H1 (cell line): ENCODE measurements around the gene FHL2. TPM values are rescaled to one million over a fixed set of nuclear protein-coding genes. Genes with fewer than 3 reads are reported as not detected.

Experiments
- CTCF ChIA-PET: fragments of 300-600 bp; sonication (Branson Sonifier 250); formaldehyde crosslinking; loops from one replicate; lab custom pipeline; 2021; ENCODE audit not compliant: partially characterized antibody; lab: Charles Lee
- POLR2A ChIA-PET: fragments of 300-600 bp; sonication (Branson Sonifier 250); formaldehyde crosslinking; loops from one replicate; lab custom pipeline; 2021; ENCODE audit warnings: inconsistent platforms; ENCODE audit not compliant: partially characterized antibody; lab: Charles Lee
- DNase-seq, 2 experiments: peaks; one replicate each; pipeline versions ENCODE4 v3.0.0 to v3.0.0-alpha.2; 2010 to 2022; ENCODE audit warnings: low spot score in 2 of 2, low read depth in 1 of 2, mixed read lengths in 1 of 2
- FAIRE-seq: peaks from 2 replicates; lab custom pipeline; 2011; peaks lifted over from hg19 to GRCh38; lab: Jason Lieb, UNC
- H2AFZ ChIP-seq: 2 replicates; pipeline ENCODE4 v1.8.1; 2012; ENCODE audit warnings: low read length, inconsistent platforms
- H2AK5ac ChIP-seq: 2 replicates; pipeline ENCODE4 v1.6.1; 2013; ENCODE audit warnings: low read depth, low read length
- H2BK120ac ChIP-seq: replicated peaks from 2 replicates; pipeline ENCODE3; 2013; ENCODE audit warnings: low read depth, low read length, inconsistent platforms
- H2BK12ac ChIP-seq: 2 replicates; pipeline ENCODE4 v1.6.1; 2013; ENCODE audit warnings: low read depth, low read length
- H2BK15ac ChIP-seq: 2 replicates; pipeline ENCODE4 v1.6.1; 2013; ENCODE audit warnings: low read length
- H2BK20ac ChIP-seq: 2 replicates; pipeline ENCODE4 v1.6.1; 2013; ENCODE audit warnings: low read length
- H2BK5ac ChIP-seq: 2 replicates; pipeline ENCODE4 v1.6.1; 2013; ENCODE audit warnings: low read depth, low read length
- H3K14ac ChIP-seq: 2 replicates; pipeline ENCODE4 v1.6.1; 2013; ENCODE audit warnings: inconsistent platforms; ENCODE audit not compliant: insufficient read length
- H3K18ac ChIP-seq: 2 replicates; pipeline ENCODE4 v1.6.1; 2013; ENCODE audit warnings: low read length; ENCODE audit errors: extremely low read depth
- H3K23ac ChIP-seq: 2 replicates; pipeline ENCODE4 v1.6.1; 2013; ENCODE audit warnings: inconsistent platforms; ENCODE audit not compliant: insufficient read length
- H3K23me2 ChIP-seq: 2 replicates; pipeline ENCODE4 v1.6.1; 2013; ENCODE audit warnings: low read depth, low read length
- H3K27ac ChIP-seq: 2 replicates; pipeline ENCODE4 v1.6.1; 2011; ENCODE audit warnings: low read depth, low read length, inconsistent platforms
- H3K27me3 ChIP-seq, 4 experiments: replicated peaks in 1 of 4; 1 replicate in 1 of 4; 2 replicates in 3 of 4; pipeline versions ENCODE4 v1.6.1 to v1.8.1; 2011 to 2013; ENCODE audit warnings: low read length in 3 of 4, mild to moderate bottlenecking in 3 of 4, inconsistent platforms in 2 of 4, mixed read lengths in 2 of 4, moderate library complexity in 1 of 4; ENCODE audit not compliant: control insufficient read depth in 3 of 4, insufficient read depth in 3 of 4; ENCODE audit errors: extremely low read depth in 1 of 4
- H3K36me3 ChIP-seq, 4 experiments: 2 replicates each; pipeline versions ENCODE4 v1.6.1 to v1.8.1; 2011 to 2013; ENCODE audit warnings: mild to moderate bottlenecking in 4 of 4, low read length in 3 of 4, moderate library complexity in 2 of 4, control low read depth in 1 of 4, inconsistent platforms in 1 of 4; ENCODE audit not compliant: insufficient read depth in 4 of 4, control insufficient read depth in 2 of 4
- H3K4ac ChIP-seq: replicated peaks from 2 replicates; pipeline ENCODE3; 2013; ENCODE audit warnings: low read length, low read depth, mixed read lengths, inconsistent platforms; ENCODE audit not compliant: insufficient read length
- H3K4me1 ChIP-seq, 4 experiments: replicated peaks in 1 of 4; 1 replicate in 1 of 4; 2 replicates in 3 of 4; pipeline versions ENCODE4 v1.6.1 to v1.8.1; 2011 to 2013; ENCODE audit warnings: low read length in 3 of 4, inconsistent platforms in 2 of 4, mixed read lengths in 1 of 4; ENCODE audit not compliant: insufficient read depth in 4 of 4, control insufficient read depth in 3 of 4
- H3K4me2 ChIP-seq, 2 experiments: 2 replicates each; pipeline versions ENCODE4 v1.6.1 to v1.8.1; 2011 to 2013; ENCODE audit warnings: low read depth in 2 of 2, low read length in 2 of 2, control low read depth in 1 of 2, inconsistent platforms in 1 of 2, mild to moderate bottlenecking in 1 of 2; ENCODE audit not compliant: insufficient read depth in 1 of 2
- H3K4me3 ChIP-seq, 4 experiments: fragments of 200-600, 300-600 bp in 1 of 4; sonication (generic), shearing (Covaris generic), sonication (Bioruptor Twin) in 1 of 4; 2 replicates each; pipeline versions ENCODE4 v1.5.1 to v1.8.1; 2011 to 2016; ENCODE audit warnings: low read length in 4 of 4, low read depth in 3 of 4, control low read depth in 2 of 4, inconsistent platforms in 2 of 4, mild to moderate bottlenecking in 2 of 4, mixed read lengths in 1 of 4, moderate library complexity in 1 of 4; ENCODE audit not compliant: insufficient read depth in 2 of 4; ENCODE audit errors: extremely low read depth in 1 of 4
- H3K56ac ChIP-seq: replicated peaks from 2 replicates; pipeline ENCODE3; 2013; ENCODE audit warnings: low read depth, mild to moderate bottlenecking, mixed read lengths, low read length, inconsistent platforms; ENCODE audit not compliant: insufficient read length
- H3K79me1 ChIP-seq: 2 replicates; pipeline ENCODE4 v1.6.1; 2013; ENCODE audit warnings: low read depth, low read length, control low read depth
- H3K79me2 ChIP-seq, 2 experiments: 2 replicates each; pipeline versions ENCODE4 v1.6.1 to v1.8.1; 2012 to 2013; ENCODE audit warnings: low read length in 2 of 2, mild to moderate bottlenecking in 2 of 2, inconsistent platforms in 1 of 2; ENCODE audit not compliant: insufficient read depth in 2 of 2, control insufficient read depth in 1 of 2
- H3K9ac ChIP-seq, 4 experiments: replicated peaks in 1 of 4; 1 replicate in 1 of 4; 2 replicates in 3 of 4; pipeline versions ENCODE4 v1.6.1 to v1.8.1; 2011 to 2013; ENCODE audit warnings: low read depth in 3 of 4, low read length in 3 of 4, control low read depth in 2 of 4, mild to moderate bottlenecking in 2 of 4, moderate library complexity in 2 of 4, inconsistent platforms in 1 of 4; ENCODE audit errors: extremely low read depth in 1 of 4
- H3K9me3 ChIP-seq, 2 experiments: 2 replicates each; pipeline versions ENCODE4 v1.6.1 to v1.8.1; 2012 to 2013; ENCODE audit warnings: mild to moderate bottlenecking in 2 of 2, moderate library complexity in 2 of 2, control low read depth in 1 of 2, inconsistent platforms in 1 of 2, low read depth in 1 of 2, low read length in 1 of 2, mixed read lengths in 1 of 2; ENCODE audit not compliant: insufficient read depth in 2 of 2
- H4K20me1 ChIP-seq, 2 experiments: replicated peaks in 1 of 2; 2 replicates each; pipeline versions ENCODE3 to v1.8.1; 2011 to 2013; ENCODE audit warnings: inconsistent platforms in 2 of 2, low read length in 2 of 2, mild to moderate bottlenecking in 1 of 2; ENCODE audit not compliant: insufficient read depth in 2 of 2, control insufficient read depth in 1 of 2
- H4K5ac ChIP-seq: 2 replicates; pipeline ENCODE4 v1.6.1; 2013; ENCODE audit warnings: low read length, low read depth, mixed read lengths, inconsistent platforms; ENCODE audit not compliant: insufficient read length
- H4K8ac ChIP-seq: 2 replicates; pipeline ENCODE4 v1.8.0; 2013; ENCODE audit warnings: mild to moderate bottlenecking, moderate library complexity, low read length, inconsistent platforms; ENCODE audit not compliant: insufficient read depth; ENCODE audit errors: extremely low read depth
- H4K91ac ChIP-seq: replicated peaks from 2 replicates; pipeline ENCODE3; 2013; ENCODE audit warnings: low read length, mixed read lengths, inconsistent platforms; ENCODE audit not compliant: insufficient read length
- ATF3 ChIP-seq: IDR thresholded peaks from 2 replicates; pipeline ENCODE4 v1.6.1; 2011; ENCODE audit warnings: low read depth, mild to moderate bottlenecking, low read length; ENCODE audit not compliant: insufficient read depth
- BCL11A ChIP-seq, 2 experiments: IDR thresholded peaks; one replicate each; pipeline ENCODE4 v1.6.1; 2011; ENCODE audit warnings: low read depth in 2 of 2, low read length in 2 of 2, mild to moderate bottlenecking in 2 of 2
- CHD1 ChIP-seq: IDR thresholded peaks from 2 replicates; pipeline ENCODE4 v1.6.1; 2012; ENCODE audit warnings: low read depth, low read length, improper control_type of control experiment
- EP300 ChIP-seq, 2 experiments: IDR thresholded peaks; 1 replicate in 1 of 2; 2 replicates in 1 of 2; pipeline ENCODE4 v1.6.1; 2011 to 2012; ENCODE audit warnings: low read depth in 2 of 2, low read length in 2 of 2, mild to moderate bottlenecking in 2 of 2, borderline replicate concordance in 1 of 2, inconsistent platforms in 1 of 2, moderate library complexity in 1 of 2
- EZH2 ChIP-seq: fragments of 200-600 bp; sonication (generic); IDR thresholded peaks from 2 replicates; pipeline ENCODE4 v1.7.1; 2012; ENCODE audit warnings: low read depth, mild to moderate bottlenecking, moderate library complexity, low read length, inconsistent platforms; ENCODE audit not compliant: severe bottlenecking
- HDAC2 ChIP-seq, 2 experiments: fragments of 300-600 bp in 1 of 2; sonication (generic) in 1 of 2; IDR thresholded peaks; 2 replicates each; pipeline ENCODE4 v1.6.1; 2011 to 2012; ENCODE audit warnings: low read depth in 2 of 2, low read length in 2 of 2, mild to moderate bottlenecking in 2 of 2, moderate library complexity in 2 of 2, borderline replicate concordance in 1 of 2, inconsistent platforms in 1 of 2
- HDAC6 ChIP-seq: IDR thresholded peaks from one replicate; pipeline ENCODE4 v1.7.1; 2012; ENCODE audit warnings: low read depth, mild to moderate bottlenecking, inconsistent platforms, low read length, moderate library complexity
- JUN ChIP-seq: IDR thresholded peaks from 2 replicates; pipeline ENCODE4 v1.6.1; 2011; ENCODE audit warnings: low read depth, mild to moderate bottlenecking, improper control_type of control experiment, low read length
- POU5F1 ChIP-seq: IDR thresholded peaks from 2 replicates; pipeline ENCODE4 v1.6.1; 2011; ENCODE audit warnings: low read depth, mild to moderate bottlenecking, low read length, moderate library complexity
- SIRT6 ChIP-seq: IDR thresholded peaks from one replicate; pipeline ENCODE4 v1.7.1; 2012; ENCODE audit warnings: low read length, inconsistent platforms
- ZNF274 ChIP-seq: IDR thresholded peaks from 2 replicates; pipeline ENCODE4 v1.7.0; 2012; ENCODE audit warnings: low read length, borderline replicate concordance; ENCODE audit errors: extremely low read depth
- WGBS, 2 experiments: shearing (Covaris generic) in 1 of 2; methylation state at CpG; one replicate each; pipeline versions ENCODE4 v1.1.6 to v1.1.7; 2013 to 2015; ENCODE audit warnings: low lambda C conversion rate in 2 of 2, mixed read lengths in 2 of 2, inconsistent platforms in 1 of 2, low coverage in 1 of 2, missing lambda C conversion rate in 1 of 2; ENCODE audit not compliant: insufficient replicate concordance in 2 of 2, insufficient coverage in 1 of 2, insufficient read length in 1 of 2; ENCODE audit errors: extremely low coverage in 1 of 2, missing lambda C conversion rate in 1 of 2; 5-methylcytosine and 5-hydroxymethylcytosine counted together
- polyA plus RNA-seq, 7 experiments: library from polyadenylated mRNA; depleted of rRNA in 3 of 7; stranded (reverse) in 5 of 7; unstranded in 2 of 7; fragments of >200 nt in 5 of 7; fragments of 200-250 nt in 2 of 7; gene quantifications; 1 replicate in 5 of 7; 2 replicates in 1 of 7; 4 replicates in 1 of 7; pipeline versions ENCODE4 v1.2.1 to v1.2.3, GENCODE V29; 2011 to 2013; ENCODE audit warnings: missing spikeins in 2 of 7, mixed read lengths in 2 of 7
- total RNA-seq: library from RNA; stranded (reverse); fragmentation: NEBNext Ultra II Directional; extraction: Animal tissue kit (Norgen Biotek cat#: 25700); gene quantifications from 2 replicates; pipeline ENCODE4 v1.2.1, GENCODE V29; 2021

Gene FHL2
- total and polyA plus RNA-seq, 2 of the 8 experiments (the other 6 are each of a cell fraction or from before 2014, with no cell fraction given): 33.2 to 64.3 TPM

DNA sequence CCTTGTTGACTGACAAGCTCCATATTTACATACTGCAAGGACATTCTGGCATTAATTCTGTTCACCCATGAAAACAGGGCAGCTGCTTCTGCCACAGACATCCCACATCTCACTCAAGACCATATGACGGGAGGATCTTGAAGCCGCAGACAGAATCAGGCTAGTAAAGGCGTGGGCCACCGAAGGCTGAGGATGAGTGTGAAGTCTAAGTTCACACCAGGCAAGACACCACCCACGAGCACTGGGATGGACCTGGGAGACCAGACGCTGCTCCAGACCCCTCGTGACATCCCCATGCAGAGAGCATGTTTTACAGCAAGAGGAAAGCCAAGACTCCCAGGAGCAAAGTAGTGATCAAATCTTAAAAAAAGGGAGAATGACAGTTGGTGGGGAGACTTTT is 3.2 kb downstream of the FHL2 start:
- H3K4me3 ChIP-seq: no peak overlapping the region
- ChIA-PET CTCF (interaction anchor here (2.7 kb wide), 1 partner anchor 28 kb away, joined by 10 read pairs; no protein-coding TSS in a partner anchor), POLR2A (interaction anchor here (0.9 to 2.1 kb wide), 6 partner anchors 9 to 51 kb away, joined by 3 to 5 read pairs (median 3); no protein-coding TSS in a partner anchor)
- H3K14ac ChIP-seq: no peak overlapping the region
- peaks cover 5 to 6% of the 10 kb centered on the region in 2 experiments; a peak in 1 of 4 replicates for H3K9me3 ChIP-seq
- DNase-seq: no peak
- H3K18ac ChIP-seq: no peak overlapping the region
- H2AK5ac ChIP-seq: no peak overlapping the region
- H4K5ac ChIP-seq: no peak overlapping the region
- no peak overlapping the region for H3K4me2 ChIP-seq
- no peak overlapping the region for H3K27ac ChIP-seq
- no peak overlapping the region for H2AFZ ChIP-seq
- peaks cover 0 to 64% of the 10 kb centered on the region in 2 experiments; a peak in 2 of 4 replicates for H3K79me2 ChIP-seq
- H4K20me1 ChIP-seq: peaks cover 0 to 1% of the 10 kb centered on the region in 2 experiments
- H2BK12ac ChIP-seq: no peak overlapping the region
- H4K91ac ChIP-seq: no peak overlapping the region
- peaks cover 4% of the 10 kb centered on the region; the same call in 1 of the 2 replicates for H3K23me2 ChIP-seq
- TF ChIP-seq HDAC2 (IDR thresholded peaks at IDR 0.05; ENCODE audit: borderline replicate concordance in 1 of 2, low read depth in 2 of 2, low read length in 2 of 2) (no peak), CHD1 (no peak), ZNF274 (no peak), EP300 (IDR thresholded peaks at IDR 0.05; ENCODE audit: borderline replicate concordance in 1 of 2, low read depth in 2 of 2, low read length in 2 of 2) (no peak), BCL11A (IDR thresholded peaks at IDR 0.05; ENCODE audit: low read depth in 2 of 2, low read length in 2 of 2) (no peak), EZH2 (no peak), SIRT6 (no peak), HDAC6 (no peak), JUN (no peak), POU5F1 (no peak), ATF3 (no peak)
- TF ChIP-seq, all 59 proteins: peak for 0
- Histone ChIP-seq H3K23ac (no peak overlapping the region), H3K4ac (no peak overlapping the region), H2BK15ac (no peak overlapping the region), H4K8ac (no peak overlapping the region), H2BK120ac (no peak overlapping the region), H3K56ac (no peak overlapping the region), H3K27me3 (peaks cover 7 to 17% (median 13%) of the 10 kb centered on the region in 4 experiments), H3K4me1 (peaks cover 0 to 5% (median 2%) of the 10 kb centered on the region in 4 experiments; a peak in 5 of 7 replicates), H3K79me1 (peaks cover 11% of the 10 kb centered on the region), H3K36me3 (no peaks in the 10 kb centered on the region; a peak in 1 of 8 replicates), H2BK5ac (no peak overlapping the region; the same call in 1 of the 2 replicates), H3K9ac (no peak overlapping the region), H2BK20ac (no peak overlapping the region)
- no peak for FAIRE-seq
- WGBS, 2 experiments: 95% methylated on average over 7 of the region's 7 CpGs; no CpG with 5 or more reads in 1 of the 2 experiments
